ENCODE measurements around the gene TANC1. TPM values are rescaled to one million over a fixed set of nuclear protein-coding genes. Genes with fewer than 3 reads are reported as not detected.

Gene TANC1
- total RNA-seq, 1 donor from 2014 or later: 18.5 TPM

GRCh38 chr2:159051661-159052060, 83.2 kb downstream of the TANC1 start:
- no peaks in the 10 kb centered on the region for H3K36me3 ChIP-seq (ENCODE audit: control insufficient read depth, insufficient read depth, low read length)
- DNase-seq (ENCODE audit: low read depth): no peak
- TF ChIP-seq CTCF (IDR thresholded peaks at IDR 0.05; ENCODE audit: insufficient read depth, low read length, poor library complexity, severe bottlenecking): no peak
- H3K4me3 ChIP-seq (ENCODE audit: low read depth, low read length): no peak overlapping the region
- H3K27me3 ChIP-seq (ENCODE audit: control insufficient read depth, insufficient read depth, low read length): no peaks in the 10 kb centered on the region

- TF ChIP-seq CTCF (IDR thresholded peaks at IDR 0.05; ENCODE audit: insufficient read depth, low read length, poor library complexity, severe bottlenecking): no peak
- no peak for DNase-seq (ENCODE audit: low read depth)
Observed at GRCh38 chr2:159052157-159052601, 83.7 kb downstream of the TANC1 start.

GRCh38 chr2:159053161-159054031, 85.0 kb downstream of the TANC1 start:
- Histone ChIP-seq H3K4me3 (ENCODE audit: low read depth, low read length) (no peak overlapping the region), H3K36me3 (ENCODE audit: control insufficient read depth, insufficient read depth, low read length) (no peaks in the 10 kb centered on the region), H3K27me3 (ENCODE audit: control insufficient read depth, insufficient read depth, low read length) (no peaks in the 10 kb centered on the region)
- no peak for TF ChIP-seq CTCF (IDR thresholded peaks at IDR 0.05; ENCODE audit: insufficient read depth, low read length, poor library complexity, severe bottlenecking)
- no peak for DNase-seq (ENCODE audit: low read depth)

More at GRCh38 chr2:159052157-159052601, 83.7 kb downstream of the TANC1 start:
- Histone ChIP-seq H3K4me3 (ENCODE audit: low read depth, low read length) (no peak overlapping the region), H3K27me3 (ENCODE audit: control insufficient read depth, insufficient read depth, low read length) (no peaks in the 10 kb centered on the region), H3K36me3 (ENCODE audit: control insufficient read depth, insufficient read depth, low read length) (no peaks in the 10 kb centered on the region)

GRCh38 chr2:159054032-159054334, 85.5 kb downstream of the TANC1 start:
- no peak for DNase-seq (ENCODE audit: low read depth)
- no peak overlapping the region for H3K4me3 ChIP-seq (ENCODE audit: low read depth, low read length)
- TF ChIP-seq CTCF (IDR thresholded peaks at IDR 0.05; ENCODE audit: insufficient read depth, low read length, poor library complexity, severe bottlenecking): no peak
- no peaks in the 10 kb centered on the region for H3K36me3 ChIP-seq (ENCODE audit: control insufficient read depth, insufficient read depth, low read length)
- H3K27me3 ChIP-seq (ENCODE audit: control insufficient read depth, insufficient read depth, low read length): no peaks in the 10 kb centered on the region

GRCh38 chr2:159054985-159055384, 86.5 kb downstream of the TANC1 start:
- Histone ChIP-seq H3K27me3 (ENCODE audit: control insufficient read depth, insufficient read depth, low read length) (no peaks in the 10 kb centered on the region), H3K4me3 (ENCODE audit: low read depth, low read length) (no peak overlapping the region), H3K36me3 (ENCODE audit: control insufficient read depth, insufficient read depth, low read length) (no peaks in the 10 kb centered on the region)
- no peak for TF ChIP-seq CTCF (IDR thresholded peaks at IDR 0.05; ENCODE audit: insufficient read depth, low read length, poor library complexity, severe bottlenecking)
- DNase-seq (ENCODE audit: low read depth): no peak

GRCh38 chr2:159060518-159060917, 92.1 kb downstream of the TANC1 start:
- DNase-seq (ENCODE audit: low read depth): no peak
- H3K36me3 ChIP-seq (ENCODE audit: control insufficient read depth, insufficient read depth, low read length): no peaks in the 10 kb centered on the region
- TF ChIP-seq CTCF (IDR thresholded peaks at IDR 0.05; ENCODE audit: insufficient read depth, low read length, poor library complexity, severe bottlenecking): no peak
- no peaks in the 10 kb centered on the region for H3K27me3 ChIP-seq (ENCODE audit: control insufficient read depth, insufficient read depth, low read length)
- no peak overlapping the region for H3K4me3 ChIP-seq (ENCODE audit: low read depth, low read length)
